GM19328 (cell line): ENCODE data around the gene OSBPL10.
"Not testable (repeated sequence)": the region's sequence is repeated elsewhere in the genome, so short reads cannot be mapped to it uniquely, and the experiment has no call there.

ENCODE experiments used
- ATAC-seq: cut with Tn5 transposase; IDR thresholded peaks from one replicate; pipeline ENCODE4 v1.9.1; 2021; ENCODE audit warnings: mild to moderate bottlenecking, moderate library complexity; ENCODE audit not compliant: unreplicated experiment

The OSBPL10 gene

DNA sequence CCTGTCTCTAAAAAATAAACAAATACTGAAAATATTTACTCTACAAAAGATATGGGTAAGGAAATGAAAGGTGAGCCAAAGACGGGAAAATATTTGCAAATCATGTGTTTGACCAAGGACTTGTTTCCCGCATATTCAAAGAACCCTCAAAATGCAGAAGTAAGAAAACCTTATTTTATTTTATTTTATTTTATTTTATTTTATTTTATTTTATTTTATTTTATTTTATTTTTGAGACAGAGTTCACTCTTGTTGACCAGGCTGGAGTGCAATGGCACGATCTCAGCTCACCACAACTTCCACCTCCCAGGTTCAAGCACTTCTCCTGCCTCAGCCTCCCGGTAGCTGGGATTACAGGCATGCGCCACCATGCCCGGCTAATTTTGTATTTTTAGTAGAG is 11.9 kb upstream of the OSBPL10 start:
- ATAC-seq, result not testable (repeated sequence)

DNA sequence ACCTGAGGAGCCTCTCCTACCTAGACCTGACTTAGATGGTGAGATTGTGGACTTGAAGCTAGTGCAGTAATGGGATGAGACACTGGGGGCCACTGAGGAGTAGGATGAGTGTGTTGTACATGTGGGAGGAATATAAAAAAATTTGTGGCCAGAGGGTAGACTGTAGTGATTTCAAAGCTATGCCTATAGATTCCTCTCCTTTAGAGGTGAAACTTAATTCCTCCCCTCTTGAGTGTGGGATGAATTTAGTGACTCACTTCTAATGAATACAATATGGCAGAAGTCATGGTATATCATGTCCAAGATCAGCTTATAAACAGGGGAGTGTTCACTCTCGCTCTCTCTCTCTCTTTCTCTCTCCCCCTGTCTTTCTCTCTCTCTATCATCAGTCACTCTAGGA is 7.2 kb upstream of the OSBPL10 start:
- no peak for ATAC-seq

DNA sequence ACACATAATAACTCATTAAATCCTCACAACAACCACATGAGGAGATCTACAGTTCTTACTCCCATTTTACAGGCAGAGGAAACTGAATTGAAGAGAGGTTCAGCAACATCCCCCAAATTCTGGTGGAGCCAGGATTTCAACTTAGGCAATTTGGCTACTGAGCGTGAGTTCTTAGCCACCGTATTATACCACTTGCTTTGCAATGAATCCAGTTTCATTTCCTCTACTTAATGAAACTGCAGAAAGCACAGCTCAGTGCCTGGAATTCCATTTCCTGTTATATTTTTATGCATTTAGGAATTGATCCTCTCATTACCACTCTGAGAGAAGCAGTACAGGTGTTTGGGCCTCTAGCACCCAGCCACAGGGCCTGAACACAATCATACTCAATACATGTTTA is 4.8 kb upstream of the OSBPL10 start:
- ATAC-seq, result no peak

DNA sequence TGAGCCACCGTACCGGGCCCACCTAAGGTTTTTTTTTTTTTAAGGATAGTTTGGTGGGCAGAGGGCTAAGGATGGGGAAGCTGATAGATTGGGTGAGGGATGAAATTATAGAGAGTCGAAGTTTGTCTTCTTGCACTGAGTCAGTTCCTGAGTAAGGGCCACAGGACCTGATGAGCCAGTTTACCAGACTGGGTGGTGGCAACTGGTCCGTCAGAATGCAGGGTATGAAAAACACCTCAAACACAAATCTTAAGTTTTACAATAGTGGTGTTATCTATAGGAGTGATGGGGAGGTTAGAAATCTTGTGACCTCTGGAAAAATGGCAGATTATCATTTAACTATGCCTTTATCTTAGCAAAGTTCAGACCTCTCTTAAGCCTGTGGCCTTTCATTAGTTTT is 3.3 kb upstream of the OSBPL10 start:
- no peak for ATAC-seq

DNA sequence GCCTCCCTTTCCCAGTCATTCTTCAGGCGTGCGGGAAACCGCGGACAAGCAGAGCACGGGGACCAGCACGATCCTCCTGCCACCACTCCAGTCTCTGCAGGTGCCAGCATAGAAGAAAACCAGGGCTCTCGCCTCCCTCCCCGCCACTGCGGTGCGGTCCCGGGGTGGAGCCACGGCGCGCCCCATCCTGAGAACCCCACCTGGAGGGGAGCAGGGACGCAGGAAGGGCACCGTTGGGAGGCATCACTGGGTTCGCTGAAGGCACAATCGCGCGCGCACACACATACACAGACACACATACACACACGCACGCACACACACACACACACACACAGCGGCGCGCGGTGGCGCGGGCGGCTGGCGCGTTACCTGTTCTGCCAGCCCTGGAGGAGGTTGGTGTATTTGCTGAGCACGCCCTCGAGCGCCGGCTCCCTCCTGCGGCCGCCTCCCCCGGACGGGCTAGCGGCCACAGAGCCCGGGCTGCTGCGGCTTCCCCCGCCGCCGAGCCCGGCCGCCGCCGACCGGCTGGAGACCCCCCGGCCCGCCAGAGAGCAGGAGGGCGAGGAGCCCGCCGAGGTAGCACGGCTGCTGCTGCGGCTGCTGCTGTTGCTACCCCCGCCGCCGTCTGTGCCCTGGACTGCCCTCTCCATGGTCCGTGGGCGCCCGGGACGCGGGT is 394 bp downstream of the OSBPL10 start:
- no peak for ATAC-seq

DNA sequence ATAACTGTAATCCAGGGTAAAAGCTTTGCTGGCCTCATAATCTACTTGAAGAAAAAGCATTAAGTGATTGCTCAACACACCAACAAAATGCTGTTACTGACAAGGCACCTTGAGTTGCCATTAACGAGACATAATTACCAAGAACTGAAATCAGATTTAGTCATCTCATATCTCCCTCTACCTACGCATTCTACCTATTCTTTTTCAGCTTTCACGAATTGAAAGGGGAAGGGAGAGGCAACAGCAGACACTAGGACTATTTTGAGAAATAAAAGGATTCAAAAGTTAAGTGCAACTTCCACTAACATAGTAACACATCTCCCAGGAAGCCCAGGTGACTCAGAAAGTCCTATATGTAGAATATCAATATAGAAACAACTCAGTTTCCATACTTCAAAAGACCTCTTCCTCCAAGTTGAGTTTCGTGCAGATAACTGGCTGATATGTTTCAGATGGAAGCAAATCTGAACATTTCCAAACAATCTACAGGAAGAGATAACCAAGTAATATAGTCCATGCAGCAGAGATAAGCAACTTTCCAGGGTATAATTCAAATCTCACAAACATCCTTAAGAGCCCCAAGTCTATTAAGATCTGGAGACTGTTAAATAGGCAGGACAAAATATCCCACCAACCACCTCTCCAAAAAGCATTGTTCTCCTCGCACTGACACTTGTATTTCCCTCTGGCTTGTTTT is 1.9 kb downstream of the OSBPL10 start:
- no peak for ATAC-seq

DNA sequence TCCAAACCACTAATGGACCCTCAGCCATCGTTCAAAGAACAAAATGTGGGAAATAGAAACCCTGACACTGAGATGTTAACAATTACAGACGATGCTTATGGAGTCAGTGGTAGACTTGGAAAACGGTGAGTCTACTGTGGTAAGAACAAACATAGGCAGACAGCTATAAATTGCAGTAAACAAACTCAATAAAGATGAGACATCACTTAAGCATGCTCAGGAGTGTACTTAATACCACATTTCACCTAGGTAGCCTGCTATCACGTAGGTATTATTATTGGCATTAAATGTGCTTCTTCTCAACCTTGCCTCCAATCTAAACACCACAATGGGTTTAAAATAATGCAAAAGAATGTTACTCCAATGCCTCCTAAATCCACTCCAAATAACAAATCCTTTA is 2.5 kb downstream of the OSBPL10 start:
- no peak for ATAC-seq

DNA sequence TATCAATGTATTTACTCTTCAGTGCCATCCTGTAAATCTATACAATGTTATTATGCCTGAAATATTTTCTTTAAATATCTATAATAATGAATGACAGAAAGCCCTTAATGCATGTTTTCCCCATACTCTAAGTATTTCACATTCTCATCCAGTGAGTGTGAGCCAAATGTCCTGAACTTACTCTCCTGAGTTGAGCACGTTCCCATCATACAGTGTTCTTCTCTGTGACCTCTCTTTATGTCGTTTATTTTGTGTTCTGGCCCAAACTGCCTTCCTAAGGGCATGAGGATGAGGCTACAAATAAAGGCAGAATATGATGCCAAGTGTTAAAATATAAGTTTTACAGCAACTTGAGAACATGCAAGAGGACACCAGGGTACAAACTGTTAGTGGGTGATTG is 3.3 kb downstream of the OSBPL10 start:
- ATAC-seq, result no peak

DNA sequence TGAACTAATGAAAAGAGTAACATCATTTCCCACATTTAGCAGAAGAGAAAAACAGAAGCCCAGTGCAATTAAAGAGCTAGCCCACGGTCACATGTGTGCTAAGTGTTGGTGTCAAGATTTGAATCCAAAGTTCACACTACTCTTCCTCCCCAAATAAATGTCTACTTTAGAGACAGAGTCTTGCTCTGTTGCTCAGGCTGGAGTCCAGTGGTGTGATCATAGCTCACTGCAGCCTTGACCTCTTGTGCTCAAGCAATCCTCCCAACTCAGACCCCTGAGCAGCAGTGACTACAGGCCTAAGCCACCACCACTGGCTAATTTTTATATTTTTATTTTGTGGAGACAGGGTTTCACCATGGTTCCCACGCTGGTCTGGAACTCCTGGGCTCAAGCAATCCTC is 4.8 kb downstream of the OSBPL10 start:
- no peak for ATAC-seq

DNA sequence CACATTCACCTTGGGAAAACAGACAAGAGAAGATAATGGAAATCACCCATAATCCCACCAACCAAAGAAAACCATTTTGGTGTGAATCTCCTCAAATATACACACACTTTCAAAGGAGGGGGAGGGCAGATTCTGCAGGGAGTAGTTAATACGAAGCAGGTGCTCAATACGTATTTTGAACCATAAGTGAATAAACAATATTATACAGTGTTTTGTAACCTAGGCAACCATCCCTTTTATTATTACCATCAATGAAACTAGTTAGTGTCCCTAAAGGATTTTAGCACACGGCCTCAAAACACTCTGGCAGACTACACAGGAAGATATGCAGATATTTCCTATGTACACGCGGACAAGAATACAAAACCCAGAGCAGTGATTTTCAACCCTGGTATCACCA is 6.1 kb downstream of the OSBPL10 start:
- no peak for ATAC-seq

DNA sequence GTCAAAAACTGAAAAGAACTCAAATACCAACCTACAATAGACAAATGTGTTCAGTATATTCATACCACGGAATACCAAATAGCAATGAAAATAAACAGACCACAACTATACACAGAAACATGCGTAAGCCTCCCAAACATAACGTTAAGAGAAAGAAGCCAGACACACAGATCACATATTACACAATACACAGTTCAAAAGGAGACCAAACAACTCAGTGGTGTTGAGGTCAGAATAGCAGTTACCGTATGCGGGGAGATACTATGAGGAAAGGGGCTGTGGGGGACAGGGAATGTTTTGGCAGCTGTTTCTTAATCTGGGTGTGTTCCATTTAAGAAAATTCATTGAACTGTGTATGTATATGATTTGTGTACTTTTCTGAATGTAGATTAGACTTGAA is 6.6 kb downstream of the OSBPL10 start:
- no peak for ATAC-seq

DNA sequence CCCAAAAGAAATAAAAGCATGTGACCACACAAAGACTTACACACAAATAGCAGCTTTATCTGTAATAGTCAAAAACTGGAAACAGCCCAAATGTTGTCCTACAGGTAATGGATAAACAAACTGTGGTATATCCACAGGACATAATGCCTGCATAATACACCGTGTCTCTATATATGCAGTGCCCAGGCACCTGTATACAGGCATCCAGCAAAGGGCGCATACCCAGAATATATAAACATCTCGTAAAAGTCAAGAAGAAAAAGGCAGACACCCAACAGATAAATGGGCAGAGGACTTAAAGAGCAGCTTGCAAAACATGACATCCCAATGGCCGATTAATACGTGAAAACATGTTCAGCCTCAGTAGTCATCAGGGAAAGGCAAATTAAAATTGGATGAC is 7.2 kb downstream of the OSBPL10 start:
- no peak for ATAC-seq

DNA sequence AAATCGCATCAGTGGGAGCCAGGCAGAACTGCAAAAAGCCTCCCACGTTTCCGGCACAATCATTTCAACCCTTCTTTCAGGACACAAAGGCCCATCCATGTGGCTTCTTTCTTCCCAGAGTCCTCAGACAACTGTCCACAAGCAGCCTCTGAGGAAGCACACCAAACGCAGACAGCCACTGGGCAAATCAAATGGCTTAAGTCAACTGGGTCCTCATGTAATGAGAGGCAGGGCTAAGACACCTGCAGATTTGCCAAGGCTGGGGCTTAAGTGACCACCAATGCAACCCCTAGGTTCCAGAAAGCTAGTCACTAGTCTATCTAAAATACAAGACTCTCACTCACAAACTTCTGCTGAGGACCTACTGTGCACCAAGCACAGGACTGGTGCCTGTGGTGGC is 8.0 kb downstream of the OSBPL10 start:
- ATAC-seq, result no peak

DNA sequence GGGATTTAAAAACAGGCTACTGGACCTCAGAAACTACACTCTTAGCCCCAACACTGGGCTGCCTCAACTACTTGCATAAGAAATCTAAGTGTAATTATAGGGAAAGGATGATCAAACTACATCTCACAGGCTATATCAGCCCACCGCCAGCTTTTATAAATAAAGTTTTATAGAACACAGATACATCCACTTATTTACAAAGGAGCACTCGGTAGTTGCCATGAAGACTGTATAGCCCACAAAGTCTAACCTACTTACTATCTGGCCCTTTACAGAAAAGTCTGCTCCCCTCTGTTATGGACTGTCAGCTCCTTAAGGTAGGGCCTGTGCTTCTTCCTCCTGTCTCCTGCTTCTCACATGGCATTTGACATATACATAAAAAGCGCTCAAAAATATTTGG is 9.5 kb downstream of the OSBPL10 start:
- ATAC-seq, result no peak

DNA sequence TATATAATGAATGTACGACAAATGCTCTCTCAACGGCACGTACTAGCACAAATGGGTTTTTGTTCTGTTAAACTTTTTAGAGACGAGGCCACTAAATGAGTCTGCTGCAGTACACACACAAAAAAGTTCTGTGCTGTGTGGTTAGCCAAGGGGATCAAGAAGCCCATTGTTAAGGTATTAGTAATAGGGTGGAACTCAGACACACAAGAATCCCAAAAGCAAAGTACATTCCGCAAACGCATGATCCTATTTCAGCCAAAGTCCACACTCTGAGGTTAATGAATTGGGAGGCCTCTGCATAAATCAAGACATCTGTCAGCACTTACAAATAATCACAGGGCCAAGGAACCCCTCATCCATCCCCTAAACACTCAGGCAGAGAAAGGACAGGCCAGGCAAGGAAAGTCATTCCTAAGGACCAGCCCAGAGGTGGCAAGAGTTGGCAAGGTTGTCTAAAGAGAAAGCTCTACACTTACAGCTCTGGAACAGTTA is 12.1 kb downstream of the OSBPL10 start:
- ATAC-seq, result no peak

DNA sequence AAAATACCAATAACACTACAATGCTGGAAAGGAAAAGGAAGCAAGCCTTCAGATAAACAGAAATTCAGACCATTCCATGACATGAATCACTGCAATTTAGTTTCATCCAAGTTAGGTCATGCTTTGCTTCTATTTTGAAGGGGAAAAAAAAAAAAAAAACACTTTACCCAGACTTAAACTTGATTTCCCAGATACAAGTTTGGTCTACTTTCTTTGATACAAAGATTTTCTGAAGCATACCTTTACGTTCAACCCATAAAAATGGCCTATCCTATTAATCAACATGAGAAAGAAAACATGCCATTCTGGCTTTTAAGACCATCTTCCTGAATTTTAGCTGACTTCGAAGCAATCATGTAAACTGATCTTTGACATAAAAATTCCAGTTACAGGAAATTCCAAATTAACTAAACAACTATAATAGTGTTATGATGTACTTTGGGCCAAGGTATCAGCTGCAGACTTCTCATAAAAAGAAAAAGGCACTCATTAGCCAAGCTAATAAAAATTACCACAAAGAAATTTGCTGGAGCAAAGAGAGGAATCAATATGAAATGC is 12.6 kb downstream of the OSBPL10 start:
- no peak for ATAC-seq

DNA sequence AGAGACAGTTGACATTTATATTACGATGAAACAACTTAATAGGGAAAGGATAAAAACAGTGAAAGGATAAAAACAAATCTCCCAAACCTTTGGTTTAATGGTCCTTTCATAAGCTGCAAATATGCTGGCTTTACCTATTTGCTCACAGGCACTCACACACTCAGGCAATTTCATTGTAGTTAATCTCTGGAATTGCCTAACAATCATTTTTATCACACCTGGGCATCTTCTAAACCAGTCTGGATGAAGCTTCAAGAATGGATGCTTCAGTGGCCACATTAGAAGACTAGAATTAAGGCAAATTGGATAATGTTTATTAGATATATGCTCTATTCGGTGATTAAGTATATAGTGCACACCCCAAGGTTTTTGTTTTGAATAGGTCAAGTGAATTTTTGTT is 13.5 kb downstream of the OSBPL10 start:
- no peak for ATAC-seq

DNA sequence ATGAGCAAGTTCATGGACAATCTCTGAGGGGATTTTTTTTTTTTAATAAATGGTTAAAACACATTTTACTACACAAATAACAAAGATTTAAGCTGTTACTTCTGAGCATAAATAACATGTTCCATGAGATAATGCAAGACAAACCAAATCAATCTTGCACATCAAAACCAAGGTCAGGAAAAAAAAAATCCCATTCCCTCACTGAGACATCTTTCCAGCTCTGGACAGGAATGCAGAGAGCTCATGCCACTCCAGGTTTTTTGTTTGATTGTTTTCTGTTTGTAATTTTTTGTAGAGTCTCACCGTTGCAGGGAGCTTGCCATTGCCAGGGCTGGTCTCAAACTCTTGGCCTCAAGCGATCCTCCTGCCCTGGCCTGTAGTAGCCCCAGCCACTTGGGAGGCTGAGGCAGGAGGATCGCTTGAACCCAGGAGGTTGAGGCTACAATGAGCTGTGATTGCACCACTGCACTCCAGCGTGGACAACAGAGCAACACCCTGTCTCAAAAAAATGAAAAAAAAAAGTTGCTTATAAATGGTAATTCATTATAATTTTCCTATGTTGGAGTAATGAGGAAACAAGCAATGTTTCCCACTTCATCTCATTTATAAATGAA is 14.0 kb downstream of the OSBPL10 start:
- no peak for ATAC-seq

DNA sequence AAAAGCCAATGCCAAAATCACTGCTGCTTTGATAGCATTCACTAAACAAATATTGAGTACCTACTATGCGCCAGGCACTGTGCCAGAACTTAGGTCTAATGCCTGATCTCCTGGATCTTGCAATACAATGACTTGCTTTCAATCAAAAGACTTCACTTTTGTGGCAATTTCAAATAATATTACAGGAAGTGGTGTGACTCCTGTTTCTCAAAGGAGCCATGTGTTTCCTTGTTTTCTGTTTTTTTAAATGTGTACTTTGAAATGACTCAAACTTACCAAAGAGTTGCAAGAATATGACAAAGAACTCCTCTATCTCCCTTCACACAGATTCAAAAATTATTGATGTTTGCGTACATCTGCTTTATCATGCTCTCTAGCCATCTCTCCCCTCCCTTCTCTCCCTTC is 18.3 kb downstream of the OSBPL10 start:
- ATAC-seq, result no peak

DNA sequence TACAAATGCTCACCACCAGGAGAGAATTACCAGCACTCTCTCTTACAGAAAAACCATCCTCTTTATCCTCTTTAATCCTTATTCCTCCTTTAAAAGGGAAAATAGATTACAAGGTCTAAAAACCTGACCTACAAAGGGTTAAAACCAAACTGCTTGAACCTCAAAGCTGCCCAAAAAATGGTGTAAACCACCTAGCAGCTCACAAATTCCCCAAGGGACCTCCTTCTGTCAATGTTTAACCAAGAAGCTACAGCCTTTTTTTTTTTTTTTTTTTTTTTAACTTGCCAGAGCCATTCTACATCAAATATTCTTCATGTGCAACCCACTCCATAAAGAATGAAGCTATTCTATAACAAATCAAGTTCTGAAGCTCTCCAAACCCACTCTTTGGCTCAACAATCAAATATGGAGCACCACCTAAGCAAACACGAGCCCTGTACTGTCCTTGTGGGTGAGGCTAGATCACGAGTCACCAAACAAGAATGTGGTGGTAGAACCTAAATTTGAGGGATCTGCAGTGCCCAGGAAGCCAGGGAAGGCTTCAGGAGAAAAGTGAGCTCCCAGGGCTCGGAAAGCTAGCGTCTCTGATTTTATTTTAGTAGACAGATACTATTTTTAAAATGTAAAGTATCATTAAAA is 20.1 kb downstream of the OSBPL10 start:
- no peak for ATAC-seq

DNA sequence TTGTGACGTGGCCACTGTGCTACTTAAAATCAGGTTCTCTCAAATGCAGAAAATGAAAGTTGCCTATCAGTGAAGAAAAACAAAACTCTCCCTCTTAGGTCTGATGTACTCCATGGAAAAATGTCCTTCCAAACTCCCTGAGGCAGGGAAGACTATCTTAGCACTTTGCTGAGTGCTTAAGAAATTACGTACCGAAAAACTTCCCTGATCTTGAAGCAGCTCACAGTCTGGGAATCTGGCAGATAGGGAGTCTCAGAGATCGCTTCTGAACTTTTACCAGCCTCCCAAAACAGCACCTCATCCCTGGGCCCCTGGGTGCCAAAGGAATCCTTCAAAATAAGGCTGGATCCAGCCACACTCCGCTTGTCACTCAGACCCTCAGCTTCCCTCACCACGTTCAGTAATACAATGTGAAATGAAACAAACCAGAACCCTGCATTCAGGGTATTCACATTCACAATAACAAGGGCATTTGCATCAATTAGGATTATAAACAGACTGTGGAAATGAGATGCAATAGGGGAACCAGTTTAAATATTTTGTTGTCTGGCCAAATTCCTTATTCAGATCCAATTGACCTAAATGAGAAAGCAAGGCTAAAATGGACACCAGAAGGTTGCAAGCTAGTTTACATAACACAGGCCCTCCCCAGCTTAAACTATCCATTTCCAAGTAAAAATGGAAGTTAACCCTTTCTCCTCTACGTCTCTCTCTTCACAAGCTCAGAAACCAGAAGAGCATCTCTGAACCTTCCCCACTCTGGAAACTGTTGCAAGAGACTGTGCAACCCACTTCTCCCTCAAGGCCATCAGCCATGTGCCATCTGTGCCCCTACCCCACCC is 20.9 kb downstream of the OSBPL10 start:
- no peak for ATAC-seq
